ENCODE measurements around the gene OCIAD2. TPM values are rescaled to one million over a fixed set of nuclear protein-coding genes. Genes with fewer than 3 reads are reported as not detected.
"Not testable (repeated sequence)": the region's sequence is repeated elsewhere in the genome, so short reads cannot be mapped to it uniquely, and the experiment has no call there.

The OCIAD2 gene
- total RNA-seq, 1 donor = 9.5 TPM

GRCh38 chr4:48930654-48931053, 24.1 kb upstream of the OCIAD2 start:
- no peak for DNase-seq (ENCODE audit: low read depth)
- H3K4me3 ChIP-seq (ENCODE audit: low read depth, low read length) = no peak overlapping the region
- TF ChIP-seq CTCF (IDR thresholded peaks at IDR 0.05; ENCODE audit: insufficient read depth, low read depth, low read length) = no peak

- no peak for TF ChIP-seq CTCF (IDR thresholded peaks at IDR 0.05; ENCODE audit: insufficient read depth, low read depth, low read length)
- no peak overlapping the region for H3K4me3 ChIP-seq (ENCODE audit: low read depth, low read length)
- no peak for DNase-seq (ENCODE audit: low read depth)
These were observed 17.8 kb upstream of the OCIAD2 start for GRCh38 chr4:48924416-48924815.

- not testable (repeated sequence) for H3K4me3 ChIP-seq (ENCODE audit: low read depth, low read length); DNase-seq (ENCODE audit: low read depth)
These were observed 16.5 kb upstream of the OCIAD2 start for GRCh38 chr4:48923065-48923464.

- H3K4me3 ChIP-seq (ENCODE audit: low read depth, low read length) = no peak overlapping the region
- no peak for DNase-seq (ENCODE audit: low read depth)
- no peak for TF ChIP-seq CTCF (IDR thresholded peaks at IDR 0.05; ENCODE audit: insufficient read depth, low read depth, low read length)
These were observed 7.7 kb upstream of the OCIAD2 start for GRCh38 chr4:48914311-48914710.

- no peak overlapping the region for H3K4me3 ChIP-seq (ENCODE audit: low read depth, low read length)
- peak; percentile 21 for DNase-seq (ENCODE audit: low read depth)
- no peak for TF ChIP-seq CTCF (IDR thresholded peaks at IDR 0.05; ENCODE audit: insufficient read depth, low read depth, low read length)
These were observed 6.8 kb upstream of the OCIAD2 start for GRCh38 chr4:48913346-48913745.

- TF ChIP-seq CTCF (IDR thresholded peaks at IDR 0.05; ENCODE audit: insufficient read depth, low read depth, low read length) = no peak
- DNase-seq (ENCODE audit: low read depth) = no peak
- H3K4me3 ChIP-seq (ENCODE audit: low read depth, low read length) = no peak overlapping the region
These were observed 5.8 kb upstream of the OCIAD2 start for GRCh38 chr4:48912349-48912748.

- no peak for DNase-seq (ENCODE audit: low read depth)
- no peak for TF ChIP-seq CTCF (IDR thresholded peaks at IDR 0.05; ENCODE audit: insufficient read depth, low read depth, low read length)
These were observed 3.9 kb upstream of the OCIAD2 start for GRCh38 chr4:48910511-48910910.

More at GRCh38 chr4:48910511-48910910, 3.9 kb upstream of the OCIAD2 start:
- no peak overlapping the region for H3K4me3 ChIP-seq (ENCODE audit: low read depth, low read length)
